WTC11 (cell line): Measurements from ENCODE around the gene PPAN.

Source experiments
- ATF3 ChIP-seq: sonication (generic); formaldehyde crosslinking; conservative IDR thresholded peaks from 2 replicates; pipeline ENCODE4 v1.8.1; 2022; ENCODE audit warnings: mild to moderate bottlenecking, missing genetic modification reagents
- CTCF ChIP-seq: fragments of 200-600 bp; IDR thresholded peaks from 2 replicates; pipeline ENCODE4 v1.8.0; 2022; ENCODE audit warnings: antibody characterized with exemption
- ELF4 ChIP-seq: sonication (generic); formaldehyde crosslinking; IDR thresholded peaks from 2 replicates; pipeline ENCODE4 v1.8.1; 2022; ENCODE audit warnings: low read depth, mild to moderate bottlenecking, moderate library complexity, missing genetic modification reagents
- IRF2 ChIP-seq: sonication (generic); formaldehyde crosslinking; IDR thresholded peaks from 2 replicates; pipeline ENCODE4 v1.8.0; 2022; ENCODE audit warnings: low read depth, missing genetic modification reagents, borderline replicate concordance
- NFYB ChIP-seq: sonication (generic); formaldehyde crosslinking; conservative IDR thresholded peaks from 2 replicates; pipeline ENCODE4 v1.8.0; 2022; ENCODE audit warnings: low read depth, missing genetic modification reagents
- RELA ChIP-seq: sonication (generic); formaldehyde crosslinking; IDR thresholded peaks from 2 replicates; pipeline ENCODE4 v1.8.1; 2022; ENCODE audit warnings: missing genetic modification reagents, mild to moderate bottlenecking, borderline replicate concordance
- TEAD1 ChIP-seq: sonication (generic); formaldehyde crosslinking; IDR thresholded peaks from 2 replicates; pipeline ENCODE4 v1.8.0; 2022; ENCODE audit warnings: mild to moderate bottlenecking, missing genetic modification reagents
- TP53 ChIP-seq: sonication (generic); formaldehyde crosslinking; IDR thresholded peaks from 2 replicates; pipeline ENCODE4 v1.8.1; 2023; ENCODE audit warnings: mild to moderate bottlenecking, missing genetic modification reagents

GRCh38 chr19:10136936-10137335 lies 30.8 kb downstream of the PPAN start:
- no peak for TF ChIP-seq CTCF
- no peak for TF ChIP-seq TP53 (CRISPR knock-in tag)
- TF ChIP-seq IRF2: no peak
- no peak for TF ChIP-seq TEAD1
- TF ChIP-seq ELF4 (CRISPR knock-in tag): no peak
- TF ChIP-seq ATF3 (CRISPR knock-in tag): no peak
- TF ChIP-seq NFYB (CRISPR knock-in tag): no peak
- no peak for TF ChIP-seq RELA (CRISPR knock-in tag)
